HepG2 (cell line): Measurements from ENCODE around the gene TIGAR. TPM values are rescaled to one million over a fixed set of nuclear protein-coding genes. Genes with fewer than 3 reads are reported as not detected.

Source experiments
- AFF4 ChIP-seq: sonication (generic); formaldehyde crosslinking; IDR thresholded peaks from 2 replicates; pipeline ENCODE4 v1.4.0; 2020; ENCODE audit warnings: missing genetic modification reagents
- ATF2 ChIP-seq: sonication (generic); formaldehyde crosslinking; IDR thresholded peaks from 2 replicates; pipeline ENCODE4 v1.4.0; 2020; ENCODE audit warnings: missing genetic modification reagents
- ATF4 ChIP-seq, 2 experiments: fragments of 450-650 bp in 1 of 2; sonication (generic) in 1 of 2; formaldehyde crosslinking; IDR thresholded peaks; 2 replicates each; pipeline versions ENCODE4 v1.5.0 to v1.8.0; 2020 to 2022; ENCODE audit warnings: mild to moderate bottlenecking in 1 of 2, missing genetic modification reagents in 1 of 2
- ATF7 ChIP-seq, 2 experiments: fragments of 450-650 bp in 1 of 2; sonication (generic) in 1 of 2; formaldehyde crosslinking in 1 of 2; IDR thresholded peaks; 2 replicates each; pipeline versions ENCODE4 v1.4.0 to v1.6.1; 2016 to 2020; ENCODE audit warnings: antibody characterized with exemption in 1 of 2, mild to moderate bottlenecking in 1 of 2, missing genetic modification reagents in 1 of 2
- BCL3 ChIP-seq: sonication (generic); formaldehyde crosslinking; IDR thresholded peaks from 2 replicates; pipeline ENCODE4 v1.5.1; 2020; ENCODE audit warnings: mild to moderate bottlenecking, missing genetic modification reagents, moderate library complexity
- BHLHE40 ChIP-seq: IDR thresholded peaks from 2 replicates; pipeline ENCODE4 v1.6.1; 2011; ENCODE audit warnings: low read length, improper control_type of control experiment
- HMG20A ChIP-seq: IDR thresholded peaks from 2 replicates; pipeline ENCODE4 v1.6.1; 2016; ENCODE audit warnings: borderline replicate concordance
- IRX3 ChIP-seq: sonication (generic); formaldehyde crosslinking; IDR thresholded peaks from 2 replicates; pipeline ENCODE4 v1.8.1; 2023; ENCODE audit warnings: mild to moderate bottlenecking, low read depth, missing genetic modification reagents, borderline replicate concordance
- JUN ChIP-seq: sonication (generic); formaldehyde crosslinking; IDR thresholded peaks from 2 replicates; pipeline ENCODE4 v1.4.0; 2020; ENCODE audit warnings: mild to moderate bottlenecking, missing genetic modification reagents
- KDM5A ChIP-seq: fragments of 200-600 bp; sonication (generic); IDR thresholded peaks from 2 replicates; pipeline ENCODE4 v1.7.0; 2018; ENCODE audit warnings: antibody characterized with exemption, mild to moderate bottlenecking, low read length, borderline replicate concordance
- KLF15 ChIP-seq: sonication (generic); formaldehyde crosslinking; IDR thresholded peaks from 2 replicates; pipeline ENCODE4 v1.8.1; 2023; ENCODE audit warnings: borderline replicate concordance, mild to moderate bottlenecking, inconsistent platforms, missing genetic modification reagents, mixed read lengths
- LCORL ChIP-seq, 2 experiments: fragments of 450-650 bp in 1 of 2; sonication (generic) in 1 of 2; formaldehyde crosslinking in 1 of 2; IDR thresholded peaks; 2 replicates each; pipeline versions ENCODE4 v1.5.0 to v1.6.1; 2017 to 2020; ENCODE audit warnings: antibody characterized with exemption in 1 of 2, missing genetic modification reagents in 1 of 2
- POLR2A ChIP-seq, 2 experiments: IDR thresholded peaks; 2 replicates each; pipeline ENCODE4 v1.6.1; 2011; ENCODE audit warnings: low read depth in 2 of 2, low read length in 2 of 2, mild to moderate bottlenecking in 1 of 2, moderate library complexity in 1 of 2; ENCODE audit not compliant: insufficient read depth in 1 of 2
- TRAFD1 ChIP-seq: sonication (generic); formaldehyde crosslinking; IDR thresholded peaks from 2 replicates; pipeline ENCODE4 v1.5.1; 2020; ENCODE audit warnings: missing genetic modification reagents, mild to moderate bottlenecking, borderline replicate concordance
- ZMYM4 ChIP-seq: sonication (generic); formaldehyde crosslinking; IDR thresholded peaks from 2 replicates; pipeline ENCODE4 v1.8.1; 2023; ENCODE audit warnings: mild to moderate bottlenecking, missing genetic modification reagents
- ZNF784 ChIP-seq: sonication (generic); formaldehyde crosslinking; IDR thresholded peaks from 2 replicates; pipeline ENCODE4 v1.5.1; 2020; ENCODE audit warnings: missing genetic modification reagents, mild to moderate bottlenecking, borderline replicate concordance
- polyA plus RNA-seq, 8 experiments: library from polyadenylated mRNA; depleted of rRNA in 3 of 8; stranded (reverse) in 7 of 8; unstranded in 1 of 8; fragments of >200 nt; fragmentation: Illumina TruSeq in 4 of 8; extraction: Trizol in 4 of 8; gene quantifications; 2 replicates each; pipeline versions ENCODE4 v1.2.1 to v1.2.3, GENCODE V29; 2011 to 2016; ENCODE audit warnings: low read depth in 4 of 8, missing spikeins in 1 of 8, mixed read lengths in 1 of 8; ENCODE audit not compliant: insufficient read depth in 1 of 8
- total RNA-seq, 5 experiments: library from RNA; depleted of rRNA; stranded (reverse); fragments of >200 nt; fragmentation: Illumina TruSeq; extraction: Trizol; gene quantifications; 2 replicates each; pipeline ENCODE4 v1.2.3, GENCODE V29; 2016; ENCODE audit warnings: low read depth in 1 of 5

The TIGAR gene
- total and polyA plus RNA-seq, 2 of the 13 experiments (the other 11 are each of a cell fraction or from before 2014, with no cell fraction given): 2.6 to 21.8 TPM

- no peak for TF ChIP-seq AFF4 (CRISPR knock-in tag)
- TF ChIP-seq KLF15: no peak
- no peak for TF ChIP-seq TRAFD1 (CRISPR knock-in tag)
- no peak for TF ChIP-seq KDM5A
- TF ChIP-seq ATF7 (IDR thresholded peaks at IDR 0.05): no peak
- TF ChIP-seq ATF7 (CRISPR knock-in tag; IDR thresholded peaks at IDR 0.05): peak; percentile 80; the same call in 1 of the 2 replicates
- TF ChIP-seq POLR2A (IDR thresholded peaks at IDR 0.05; ENCODE audit: insufficient read depth in 1 of 2, low read depth in 2 of 2, low read length in 2 of 2): no peak
- peak; percentile 55; the same call in 1 of the 2 replicates for TF ChIP-seq JUN
- 0 out of 2 replicates have a peak, but pooled peaks have one; percentile 18 for TF ChIP-seq BHLHE40
- peak; percentile 50; the same call in 1 of the 2 replicates for TF ChIP-seq ZMYM4
- no peak for TF ChIP-seq LCORL (IDR thresholded peaks at IDR 0.05)
- TF ChIP-seq LCORL (CRISPR knock-in tag; IDR thresholded peaks at IDR 0.05): peak; percentile 67
- peak; percentile 92; the same call in 1 of the 2 replicates for TF ChIP-seq ATF2
- no peak for TF ChIP-seq ZNF784 (CRISPR knock-in tag)
- TF ChIP-seq BCL3: no peak
- TF ChIP-seq ATF4 (CRISPR knock-in tag; IDR thresholded peaks at IDR 0.05): no peak
- no peak for TF ChIP-seq HMG20A (CRISPR knock-in tag)
- no peak for TF ChIP-seq IRX3
These were observed 44.3 kb upstream of the TIGAR start (continued) for GRCh38 chr12:4276524-4277204.
